Left lung (tissue), 10 donors: Measurements from ENCODE around the gene PREX1. TPM values are rescaled to one million over a fixed set of nuclear protein-coding genes. Genes with fewer than 3 reads are reported as not detected.

Experiments used
- ATAC-seq: fragments of 200-7000 bp; cut with Tn5 transposase; one replicate; pipeline ENCODE4 v1.9.1; 2020; ENCODE audit warnings: moderate library complexity
- DNase-seq, 4 donors: peaks; one replicate each; pipeline ENCODE4 v3.0.0-alpha.2; 2013 to 2020
- H3K27ac ChIP-seq, 2 donors: fragments of 200-600 bp; sonication (generic) in 1 of 2; one replicate each; pipeline versions ENCODE4 v1.5.0 to v1.8.0; 2020 to 2021
- H3K27me3 ChIP-seq, 2 donors: fragments of 200-600 bp; sonication (generic) in 1 of 2; one replicate each; pipeline versions ENCODE4 v1.5.0 to v1.8.0; 2020 to 2021
- H3K36me3 ChIP-seq, 2 donors: fragments of 200-600 bp; sonication (generic) in 1 of 2; one replicate each; pipeline versions ENCODE4 v1.5.0 to v1.8.0; 2020 to 2021
- H3K4me1 ChIP-seq, 2 donors: fragments of 200-600 bp; one replicate each; pipeline ENCODE4 v1.8.0; 2021
- H3K4me3 ChIP-seq, 2 donors: fragments of 200-600 bp; sonication (generic) in 1 of 2; one replicate each; pipeline versions ENCODE4 v1.5.0 to v1.8.0; 2020 to 2021; ENCODE audit warnings: mild to moderate bottlenecking in 1 of 2
- H3K9me3 ChIP-seq, 2 donors: fragments of 200-600 bp; sonication (generic) in 1 of 2; one replicate each; pipeline versions ENCODE4 v1.5.0 to v1.8.0; 2020 to 2021
- intact Hi-C, 2 donors: fragments of 100-400 bp; cut with DNase I; formaldehyde crosslinking; loops; one replicate each; pipeline versions ENCODE4 v1.11.2 to v1.14.2; 2022
- polyA plus RNA-seq, 6 donors: library from polyadenylated mRNA; unstranded; fragments of 120-200 nt; gene quantifications; one replicate each; pipeline ENCODE4 v1.2.1, GENCODE V29; 2013; ENCODE audit not compliant: insufficient read length in 6 of 6
- total RNA-seq, 2 donors: library from RNA; stranded (reverse); fragmentation: NEBNext Ultra II Directional; extraction: Animal tissue kit (Norgen Biotek cat#: 25700); gene quantifications; one replicate each; pipeline ENCODE4 v1.2.1, GENCODE V29; 2021
- TF ChIP-seq, protein P1 (sequence below), 2 donors: fragments of 200-600 bp; sonication (generic) in 1 of 2; IDR thresholded peaks; one replicate each; pipeline versions ENCODE4 v1.5.0 to v1.8.0; 2021; ENCODE audit warnings: antibody characterized with exemption in 2 of 2
- donor health status: DM: no; HTN: yes; CAD: no.
- donor health status: DM: no; HTN: no; CAD: no.

Gene PREX1
- total and polyA plus RNA-seq, 8 donors: 20.3 to 111 (median 26.1) TPM

DNA sequence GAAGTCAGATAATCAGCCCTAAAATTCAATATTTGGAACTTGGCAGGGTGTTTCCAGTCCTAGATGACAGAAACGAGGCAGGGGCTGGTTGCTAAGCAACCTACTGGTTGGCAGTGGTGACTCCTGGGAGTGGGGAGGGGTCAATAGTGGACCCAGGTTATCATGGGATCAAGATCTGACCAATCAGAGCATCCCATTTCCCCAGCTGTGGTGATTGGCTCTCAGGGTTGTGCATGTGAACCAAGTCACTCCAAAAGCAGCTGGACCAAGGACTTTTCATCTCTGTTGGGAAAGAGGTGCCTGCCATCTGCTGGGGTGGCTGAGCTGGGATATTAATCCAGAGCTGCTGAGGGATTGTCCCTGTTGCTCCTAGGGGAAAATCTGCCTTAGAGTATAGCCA lies 253.4 kb downstream of the PREX1 start:
- H3K27me3 ChIP-seq: peaks cover 0 to 39% of the 10 kb centered on the region in 2 donors
- H3K9me3 ChIP-seq: no peaks in the 10 kb centered on the region
- DNase-seq (no peak), ATAC-seq (no peak)
- intact Hi-C loops: no loop called here
- TF ChIP-seq, protein P1, sequence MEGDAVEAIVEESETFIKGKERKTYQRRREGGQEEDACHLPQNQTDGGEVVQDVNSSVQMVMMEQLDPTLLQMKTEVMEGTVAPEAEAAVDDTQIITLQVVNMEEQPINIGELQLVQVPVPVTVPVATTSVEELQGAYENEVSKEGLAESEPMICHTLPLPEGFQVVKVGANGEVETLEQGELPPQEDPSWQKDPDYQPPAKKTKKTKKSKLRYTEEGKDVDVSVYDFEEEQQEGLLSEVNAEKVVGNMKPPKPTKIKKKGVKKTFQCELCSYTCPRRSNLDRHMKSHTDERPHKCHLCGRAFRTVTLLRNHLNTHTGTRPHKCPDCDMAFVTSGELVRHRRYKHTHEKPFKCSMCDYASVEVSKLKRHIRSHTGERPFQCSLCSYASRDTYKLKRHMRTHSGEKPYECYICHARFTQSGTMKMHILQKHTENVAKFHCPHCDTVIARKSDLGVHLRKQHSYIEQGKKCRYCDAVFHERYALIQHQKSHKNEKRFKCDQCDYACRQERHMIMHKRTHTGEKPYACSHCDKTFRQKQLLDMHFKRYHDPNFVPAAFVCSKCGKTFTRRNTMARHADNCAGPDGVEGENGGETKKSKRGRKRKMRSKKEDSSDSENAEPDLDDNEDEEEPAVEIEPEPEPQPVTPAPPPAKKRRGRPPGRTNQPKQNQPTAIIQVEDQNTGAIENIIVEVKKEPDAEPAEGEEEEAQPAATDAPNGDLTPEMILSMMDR (IDR thresholded peaks at IDR 0.05): no peak
- no peaks in the 10 kb centered on the region for H3K36me3 ChIP-seq
- no peaks in the 10 kb centered on the region for H3K4me1 ChIP-seq
- no peak overlapping the region for H3K27ac ChIP-seq
- no peak overlapping the region for H3K4me3 ChIP-seq

Other genes with a start within 250 kb of the PREX1 start
- 10 to 100 TPM; 31.6 to 34.5 TPM for gene ARFGEF2, start 93.7 kb upstream of the PREX1 start, total RNA-seq
- gene ARFGEF2, start 93.7 kb upstream of the PREX1 start, polyA plus RNA-seq: 10 to 100 TPM; 22.1 to 23.9 (median 22.7) TPM
- gene CSE1L, start 218.3 kb upstream of the PREX1 start, total RNA-seq: 10 to 100 TPM; 41.5 to 60.5 TPM
- gene CSE1L, start 218.3 kb upstream of the PREX1 start, polyA plus RNA-seq: 10 to 100 TPM; 72.1 to 87.9 (median 79.5) TPM